Right atrium auricular region (tissue), 2 donors: Measurements from ENCODE around the gene SFTA2. TPM values are rescaled to one million over a fixed set of nuclear protein-coding genes. Genes with fewer than 3 reads are reported as not detected.

Experiments
- DNase-seq: peaks from one replicate; pipeline ENCODE4 v3.0.0-alpha.2; 2019; ENCODE audit warnings: low spot score
- H3K27ac ChIP-seq, 2 donors: fragments of 200-600 bp; sonication (generic); 1 replicate in 1 of 2; 2 replicates in 1 of 2; pipeline ENCODE4 v1.5.1; 2016 to 2019
- H3K27me3 ChIP-seq, 2 donors: fragments of 200-600 bp; sonication (generic); one replicate each; pipeline versions ENCODE4 v1.5.1 to v1.6.0; 2017 to 2019
- H3K36me3 ChIP-seq: fragments of 200-600 bp; sonication (generic); one replicate; pipeline ENCODE4 v1.5.1; 2016
- H3K4me1 ChIP-seq, 2 donors: fragments of 200-600 bp; sonication (generic); one replicate each; pipeline versions ENCODE4 v1.5.1 to v1.6.0; 2017 to 2019
- H3K4me3 ChIP-seq, 2 donors: fragments of 200-600 bp; sonication (generic); 1 replicate in 1 of 2; 2 replicates in 1 of 2; pipeline ENCODE4 v1.5.1; 2017 to 2019; ENCODE audit warnings: mild to moderate bottlenecking in 1 of 2, moderate library complexity in 1 of 2
- H3K9me3 ChIP-seq, 2 donors: fragments of 200-600 bp; sonication (generic); one replicate each; pipeline ENCODE4 v1.5.1; 2019
- total RNA-seq, 2 donors: library from RNA; depleted of rRNA; stranded (reverse); fragments of >200 nt; gene quantifications; one replicate each; pipeline ENCODE4 v1.1.0, GENCODE V29; 2016
- TF ChIP-seq, protein P1 (sequence below), 2 donors: fragments of 200-600 bp; sonication (generic); IDR thresholded peaks; one replicate each; pipeline ENCODE4 v1.5.1; 2019; ENCODE audit warnings: antibody characterized with exemption in 2 of 2

Gene SFTA2
- total RNA-seq, 2 donors from 2014 or later, result not detected

DNA sequence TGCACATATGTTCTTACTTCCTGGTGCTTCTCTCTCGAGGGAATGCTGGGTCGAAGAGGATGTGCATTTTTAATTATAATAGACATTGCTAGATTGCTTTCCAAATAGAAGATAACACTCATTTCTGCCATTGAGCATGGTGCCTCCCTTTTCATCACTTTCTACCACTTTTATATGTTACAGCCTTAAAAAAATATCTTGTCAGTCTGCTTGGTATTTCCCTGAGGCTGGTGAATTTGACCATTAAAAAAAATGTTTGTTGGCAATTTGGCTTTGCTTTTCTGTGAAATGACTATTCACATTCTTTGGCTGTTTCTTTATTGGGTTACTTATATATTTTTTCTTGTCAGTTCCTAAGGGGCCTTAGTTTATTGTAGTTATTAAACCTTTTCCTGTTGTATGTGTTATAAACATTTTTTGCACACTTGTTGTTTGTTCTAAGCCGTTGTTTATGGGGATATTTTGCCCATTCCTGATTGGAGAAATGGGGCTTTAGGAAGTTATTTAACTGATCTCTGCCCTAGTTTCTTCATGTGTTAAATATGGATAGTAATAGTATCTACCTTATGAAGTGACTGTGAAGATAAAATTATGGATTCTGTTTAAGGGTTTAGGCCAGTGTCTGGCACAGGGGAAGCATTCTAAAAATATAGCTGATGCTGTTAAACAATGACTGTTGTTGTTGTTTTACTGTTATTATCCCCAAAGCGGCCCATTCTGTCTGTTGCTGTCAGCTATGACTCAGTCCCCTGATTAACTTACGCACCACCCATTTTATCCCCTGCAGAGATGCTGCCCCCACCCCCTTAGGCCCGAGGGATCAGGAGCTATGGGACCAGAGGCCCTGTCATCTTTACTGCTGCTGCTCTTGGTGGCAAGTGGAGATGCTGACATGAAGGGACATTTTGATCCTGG lies 43.8 kb downstream of the SFTA2 start:
- no peak for DNase-seq
- H3K9me3 ChIP-seq, result no peaks in the 10 kb centered on the region
- H3K36me3 ChIP-seq, result peaks cover 26% of the 10 kb centered on the region
- H3K27ac ChIP-seq, result peak overlapping the region; percentile 11 to 24
- TF ChIP-seq, protein P1, sequence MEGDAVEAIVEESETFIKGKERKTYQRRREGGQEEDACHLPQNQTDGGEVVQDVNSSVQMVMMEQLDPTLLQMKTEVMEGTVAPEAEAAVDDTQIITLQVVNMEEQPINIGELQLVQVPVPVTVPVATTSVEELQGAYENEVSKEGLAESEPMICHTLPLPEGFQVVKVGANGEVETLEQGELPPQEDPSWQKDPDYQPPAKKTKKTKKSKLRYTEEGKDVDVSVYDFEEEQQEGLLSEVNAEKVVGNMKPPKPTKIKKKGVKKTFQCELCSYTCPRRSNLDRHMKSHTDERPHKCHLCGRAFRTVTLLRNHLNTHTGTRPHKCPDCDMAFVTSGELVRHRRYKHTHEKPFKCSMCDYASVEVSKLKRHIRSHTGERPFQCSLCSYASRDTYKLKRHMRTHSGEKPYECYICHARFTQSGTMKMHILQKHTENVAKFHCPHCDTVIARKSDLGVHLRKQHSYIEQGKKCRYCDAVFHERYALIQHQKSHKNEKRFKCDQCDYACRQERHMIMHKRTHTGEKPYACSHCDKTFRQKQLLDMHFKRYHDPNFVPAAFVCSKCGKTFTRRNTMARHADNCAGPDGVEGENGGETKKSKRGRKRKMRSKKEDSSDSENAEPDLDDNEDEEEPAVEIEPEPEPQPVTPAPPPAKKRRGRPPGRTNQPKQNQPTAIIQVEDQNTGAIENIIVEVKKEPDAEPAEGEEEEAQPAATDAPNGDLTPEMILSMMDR (IDR thresholded peaks at IDR 0.05), result no peak
- no peak overlapping the region for H3K4me3 ChIP-seq
- peaks cover 0 to 45% of the 10 kb centered on the region in 2 donors for H3K4me1 ChIP-seq
- no peaks in the 10 kb centered on the region for H3K27me3 ChIP-seq

DNA sequence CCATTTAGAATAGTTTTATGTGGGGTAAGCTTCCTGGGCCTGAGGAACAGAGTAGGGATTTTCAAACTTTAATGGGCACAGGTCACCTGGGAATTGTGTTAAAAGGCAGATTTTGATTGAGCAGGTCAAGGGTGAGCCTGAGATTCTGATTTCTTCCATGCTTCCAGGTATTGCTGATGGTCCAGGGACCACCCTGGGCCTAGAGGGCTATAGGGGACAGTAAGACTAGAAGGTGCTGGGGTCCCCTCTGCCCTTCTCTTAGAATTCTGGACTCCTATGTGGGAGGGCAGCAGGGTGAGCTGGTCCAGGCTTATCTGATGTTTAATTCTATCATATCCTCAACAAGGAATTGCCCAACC lies 45.1 kb downstream of the SFTA2 start:
- no peak overlapping the region for H3K4me3 ChIP-seq
- peaks cover 0 to 58% of the 10 kb centered on the region in 2 donors for H3K4me1 ChIP-seq

DNA sequence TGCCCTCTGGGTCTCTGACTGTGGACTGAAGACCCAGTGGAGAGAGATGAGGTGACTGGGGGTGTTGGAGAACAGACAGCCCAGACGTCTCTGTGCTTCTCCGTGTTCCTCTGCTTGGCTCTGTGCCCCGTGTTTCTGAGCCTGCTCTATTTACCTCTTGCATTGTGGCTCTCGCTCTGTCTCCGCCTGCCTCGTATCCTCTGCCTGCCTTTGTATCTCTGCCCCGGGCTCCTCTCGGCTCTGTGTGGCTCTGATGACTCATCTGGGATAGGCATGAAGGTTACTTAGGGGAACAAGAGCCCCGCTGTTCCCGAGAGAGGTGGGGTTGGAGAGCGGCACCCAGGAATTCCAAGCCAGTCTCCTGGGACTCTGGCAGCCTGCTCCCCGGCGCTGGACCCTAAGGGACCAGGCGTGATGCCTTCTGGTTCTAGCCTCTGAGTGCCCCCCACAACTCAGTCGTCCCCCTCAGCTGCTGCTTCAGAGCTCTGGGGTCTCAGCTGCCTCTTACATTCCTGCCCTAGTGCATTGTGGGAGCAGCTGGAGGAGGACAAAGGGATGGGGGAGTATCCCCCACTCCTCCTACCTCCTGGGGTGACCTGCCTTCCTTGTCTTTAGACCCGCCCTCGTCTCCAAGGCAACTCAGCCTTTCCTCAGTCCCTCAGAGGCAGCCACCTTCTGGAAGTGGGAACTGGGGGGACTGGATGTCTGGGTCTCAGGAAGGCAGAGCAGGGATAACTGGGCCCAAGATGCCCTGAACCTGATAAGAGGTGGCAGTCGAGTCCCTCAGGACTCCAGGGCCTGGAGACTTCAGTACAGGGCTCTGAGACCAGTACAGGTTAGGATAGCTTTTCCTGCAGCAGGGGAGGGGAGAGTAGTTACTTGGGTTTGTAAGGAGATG lies 45.7 kb downstream of the SFTA2 start:
- Histone ChIP-seq H3K27ac (peak overlapping the region; percentile 88 to 95), H3K27me3 (no peaks in the 10 kb centered on the region), H3K4me1 (peaks cover 0 to 59% of the 10 kb centered on the region in 2 donors), H3K4me3 (peak overlapping the region; percentile 66 to 88), H3K36me3 (peaks cover 12% of the 10 kb centered on the region), H3K9me3 (no peaks in the 10 kb centered on the region)
- DNase-seq, result peak; percentile 79
- TF ChIP-seq, protein P1 (IDR thresholded peaks at IDR 0.05), result no peak

More for the DNA sequence above, 45.1 kb downstream of the SFTA2 start:
- TF ChIP-seq, protein P1 (IDR thresholded peaks at IDR 0.05), result no peak
- H3K36me3 ChIP-seq, result peaks cover 14% of the 10 kb centered on the region
- H3K27ac ChIP-seq, result peak overlapping the region; percentile 88 to 95
- H3K9me3 ChIP-seq, result no peaks in the 10 kb centered on the region
- DNase-seq, result no peak
- no peaks in the 10 kb centered on the region for H3K27me3 ChIP-seq

DNA sequence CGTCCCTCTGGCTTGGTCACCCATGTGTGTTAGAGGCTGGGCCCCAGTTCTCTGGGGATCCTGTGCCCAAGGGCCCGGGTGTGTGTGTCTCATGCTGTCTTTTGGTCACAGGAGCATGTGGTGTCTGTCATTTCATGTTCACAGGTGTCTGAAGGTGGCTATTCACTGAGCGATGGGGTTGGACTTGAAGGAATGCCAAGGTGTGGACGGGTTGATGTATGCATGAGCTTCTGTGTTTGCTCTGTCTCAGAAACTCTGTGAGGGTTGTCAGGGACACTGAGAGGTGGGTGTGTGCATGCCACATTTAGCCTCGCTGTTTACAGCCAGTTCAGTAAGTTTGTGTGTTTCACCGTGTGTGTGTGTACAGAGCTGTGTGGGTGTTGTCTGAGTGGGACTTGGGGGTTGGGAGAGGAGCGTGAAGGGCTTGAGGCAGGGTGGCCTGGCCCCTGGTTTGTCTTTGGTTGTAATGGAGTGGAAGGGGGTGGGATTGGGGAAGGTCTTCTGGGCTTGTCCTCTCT lies 46.4 kb downstream of the SFTA2 start:
- Histone ChIP-seq H3K27me3 (no peaks in the 10 kb centered on the region), H3K4me3 (peak overlapping the region; percentile 66 to 88), H3K4me1 (peaks cover 0 to 59% of the 10 kb centered on the region in 2 donors), H3K9me3 (no peaks in the 10 kb centered on the region), H3K36me3 (peaks cover 5% of the 10 kb centered on the region), H3K27ac (peak overlapping the region; percentile 88 to 95)
- no peak for DNase-seq
- TF ChIP-seq, protein P1 (IDR thresholded peaks at IDR 0.05), result no peak

DNA sequence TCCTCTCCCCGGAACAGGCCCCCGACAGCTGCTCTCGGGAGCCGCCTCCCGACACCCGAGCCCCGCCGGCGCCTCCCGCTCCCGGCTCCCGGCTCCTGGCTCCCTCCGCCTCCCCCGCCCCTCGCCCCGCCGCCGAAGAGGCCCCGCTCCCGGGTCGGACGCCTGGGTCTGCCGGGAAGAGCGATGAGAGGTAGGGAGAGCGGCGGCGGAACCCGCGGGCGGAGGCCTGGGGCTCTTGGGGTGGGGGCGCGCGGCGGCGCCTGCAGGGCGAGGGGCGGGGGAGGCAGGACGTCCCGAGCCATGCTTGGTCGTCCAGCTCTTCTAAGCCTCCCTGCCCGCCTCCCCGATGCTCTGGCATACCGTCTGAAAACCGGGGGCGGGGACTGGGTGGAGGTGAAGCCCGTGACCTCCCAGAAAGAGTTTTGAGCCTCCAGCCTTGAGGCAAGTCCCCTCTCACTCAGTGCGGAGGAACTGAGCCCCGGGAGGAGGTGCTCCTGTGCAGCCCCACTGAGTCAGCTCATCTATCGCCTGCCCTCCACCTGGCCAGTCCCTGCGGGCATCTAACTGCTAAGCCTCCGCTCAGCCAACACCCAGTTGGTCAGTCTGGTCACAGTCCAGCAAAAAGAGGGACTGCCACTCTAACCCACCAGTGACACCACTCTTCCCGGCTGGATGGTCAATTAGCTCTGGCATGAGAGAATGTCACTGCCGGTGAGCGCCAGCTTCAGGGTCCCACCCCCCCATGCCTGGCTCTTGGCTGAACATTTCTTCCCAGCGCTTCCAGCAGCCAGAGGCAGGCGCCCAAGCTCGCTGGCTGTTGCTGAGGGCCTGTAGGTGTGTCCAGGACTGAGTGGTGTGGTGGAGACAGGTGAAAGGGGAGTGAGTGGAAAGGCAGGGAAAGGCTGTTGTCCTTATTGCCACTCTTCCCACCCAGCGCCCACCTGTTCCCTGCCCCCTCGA lies 47.2 kb downstream of the SFTA2 start:
- Histone ChIP-seq H3K4me1 (peaks cover 0 to 59% of the 10 kb centered on the region in 2 donors), H3K4me3 (peak overlapping the region; percentile 66 to 88), H3K27me3 (no peaks in the 10 kb centered on the region), H3K36me3 (no peaks in the 10 kb centered on the region), H3K9me3 (no peaks in the 10 kb centered on the region), H3K27ac (peak overlapping the region; percentile 88 to 95)
- TF ChIP-seq, protein P1 (IDR thresholded peaks at IDR 0.05), result peak in 1 of 2 donors; percentile 9
- no peak for DNase-seq
